ENCODE results near the gene THBS3.
"Not testable (repeated sequence)": the region's sequence is repeated elsewhere in the genome, so short reads cannot be mapped to it uniquely, and the experiment has no call there.

Gene THBS3

GRCh38 chr1:155160128-155160527, 47.6 kb downstream of the THBS3 start:
- DNase-seq = no peak

- DNase-seq = no peak
Measured at GRCh38 chr1:155158991-155159390, 48.7 kb downstream of the THBS3 start.

GRCh38 chr1:155155996-155156643, 51.6 kb downstream of the THBS3 start:
- DNase-seq = not testable (repeated sequence)
